H9 (cell line): ENCODE measurements around the gene FPGT. TPM values are rescaled to one million over a fixed set of nuclear protein-coding genes. Genes with fewer than 3 reads are reported as not detected.

ENCODE experiments used
- DNase-seq: peaks from one replicate; pipeline ENCODE4 v3.0.0-alpha.2; 2017
- H2AFZ ChIP-seq: one replicate; pipeline ENCODE4 v1.6.1; 2013; ENCODE audit warnings: mild to moderate bottlenecking, low read length, control low read depth, moderate library complexity
- H2AK5ac ChIP-seq: 2 replicates; pipeline ENCODE4 v1.6.1; 2013; ENCODE audit warnings: low read length, control low read depth, mixed read lengths; ENCODE audit not compliant: insufficient read length
- H2BK120ac ChIP-seq: one replicate; pipeline ENCODE4 v1.6.1; 2013; ENCODE audit warnings: low read depth, mild to moderate bottlenecking, low read length, control low read depth, inconsistent platforms; ENCODE audit not compliant: poor library complexity, severe bottlenecking
- H2BK12ac ChIP-seq: 2 replicates; pipeline ENCODE4 v1.6.1; 2013; ENCODE audit warnings: low read length, control low read depth, mixed read lengths, low read depth; ENCODE audit not compliant: insufficient read length
- H2BK15ac ChIP-seq: 2 replicates; pipeline ENCODE4 v1.6.1; 2013; ENCODE audit warnings: low read depth, low read length, control low read depth
- H2BK20ac ChIP-seq: one replicate; pipeline ENCODE4 v1.6.1; 2013; ENCODE audit warnings: low read depth, mild to moderate bottlenecking, low read length, control low read depth, inconsistent platforms; ENCODE audit not compliant: poor library complexity, severe bottlenecking
- H2BK5ac ChIP-seq: 2 replicates; pipeline ENCODE4 v1.6.1; 2013; ENCODE audit warnings: low read length, control low read depth, mixed read lengths; ENCODE audit not compliant: insufficient read length
- H3K14ac ChIP-seq: 2 replicates; pipeline ENCODE4 v1.6.1; 2013; ENCODE audit warnings: low read length, control low read depth; ENCODE audit not compliant: insufficient read depth
- H3K18ac ChIP-seq: 2 replicates; pipeline ENCODE4 v1.6.1; 2013; ENCODE audit warnings: low read depth, mild to moderate bottlenecking, mixed read lengths, low read length, control low read depth; ENCODE audit not compliant: insufficient read length
- H3K23ac ChIP-seq: 2 replicates; pipeline ENCODE4 v1.6.1; 2013; ENCODE audit warnings: low read length, control low read depth, mixed read lengths, low read depth; ENCODE audit not compliant: insufficient read length
- H3K23me2 ChIP-seq: 2 replicates; pipeline ENCODE4 v1.6.1; 2013; ENCODE audit warnings: low read depth, mild to moderate bottlenecking, mixed read lengths, low read length, control low read depth; ENCODE audit not compliant: insufficient read length, poor library complexity, severe bottlenecking
- H3K27ac ChIP-seq: 2 replicates; pipeline ENCODE4 v1.5.1; 2013; ENCODE audit warnings: low read length, control low read depth, mixed read lengths, low read depth; ENCODE audit not compliant: insufficient read length
- H3K27me3 ChIP-seq: 2 replicates; pipeline ENCODE4 v1.6.1; 2013; ENCODE audit warnings: low read length, control low read depth, inconsistent platforms; ENCODE audit not compliant: insufficient read depth
- H3K4ac ChIP-seq: 2 replicates; pipeline ENCODE4 v1.6.1; 2013; ENCODE audit warnings: low read depth, mild to moderate bottlenecking, control low read depth, inconsistent platforms, low read length, moderate library complexity
- H3K4me1 ChIP-seq: 2 replicates; pipeline ENCODE4 v1.6.1; 2013; ENCODE audit warnings: low read length, control low read depth, inconsistent platforms; ENCODE audit not compliant: insufficient read depth
- H3K4me2 ChIP-seq: 2 replicates; pipeline ENCODE4 v1.6.1; 2013; ENCODE audit warnings: low read length, control low read depth, mixed read lengths; ENCODE audit not compliant: insufficient read length, insufficient read depth
- H3K56ac ChIP-seq: 2 replicates; pipeline ENCODE4 v1.6.1; 2013; ENCODE audit warnings: low read depth, mild to moderate bottlenecking, mixed read lengths, low read length, control low read depth; ENCODE audit not compliant: insufficient read length
- H3K79me1 ChIP-seq: 2 replicates; pipeline ENCODE4 v1.6.1; 2013; ENCODE audit warnings: low read depth, mild to moderate bottlenecking, moderate library complexity, low read length, control low read depth, inconsistent platforms; ENCODE audit not compliant: insufficient read depth, poor library complexity, severe bottlenecking
- H3K79me2 ChIP-seq: 2 replicates; pipeline ENCODE4 v1.6.1; 2013; ENCODE audit warnings: low read length, control low read depth, inconsistent platforms; ENCODE audit not compliant: insufficient read depth
- H3K9ac ChIP-seq: 2 replicates; pipeline ENCODE4 v1.6.1; 2013; ENCODE audit warnings: low read length, control low read depth, mixed read lengths; ENCODE audit not compliant: insufficient read length; ENCODE audit errors: extremely low read depth
- H3K9me3 ChIP-seq: one replicate; pipeline ENCODE4 v1.6.1; 2013; ENCODE audit warnings: low read depth, low read length, inconsistent platforms; ENCODE audit not compliant: control insufficient read depth
- H3T11ph ChIP-seq: one replicate; pipeline ENCODE4 v1.6.1; 2013; ENCODE audit warnings: mild to moderate bottlenecking, low read length, control low read depth, inconsistent platforms
- H4K20me1 ChIP-seq: one replicate; pipeline ENCODE4 v1.6.1; 2013; ENCODE audit not compliant: control insufficient read depth, insufficient read length, insufficient read depth
- H4K5ac ChIP-seq: 2 replicates; pipeline ENCODE4 v1.6.1; 2013; ENCODE audit warnings: low read depth, mild to moderate bottlenecking, mixed read lengths, low read length, control low read depth; ENCODE audit not compliant: insufficient read length
- H4K8ac ChIP-seq: replicated peaks from 2 replicates; pipeline ENCODE4 v1.6.1; 2013; ENCODE audit warnings: low read length, control low read depth, mixed read lengths, low read depth; ENCODE audit not compliant: insufficient read length
- H4K91ac ChIP-seq: 2 replicates; pipeline ENCODE4 v1.6.1; 2013; ENCODE audit warnings: low read depth, mild to moderate bottlenecking, moderate library complexity, mixed read lengths, low read length, control low read depth; ENCODE audit not compliant: insufficient read length
- H3K27ac Mint-ChIP-seq, 3 experiments: 2 replicates in 2 of 3; 3 replicates in 1 of 3; pipeline ENCODE4 v1.8.0; 2020 to 2021; ENCODE audit warnings: mixed read lengths in 3 of 3, mild to moderate bottlenecking in 1 of 3, moderate library complexity in 1 of 3
- H3K27me3 Mint-ChIP-seq: 2 replicates; pipeline ENCODE4 v1.8.0; 2021; ENCODE audit warnings: low read depth, mild to moderate bottlenecking, moderate library complexity, mixed read lengths
- H3K36me3 Mint-ChIP-seq, 3 experiments: 2 replicates in 2 of 3; 3 replicates in 1 of 3; pipeline ENCODE4 v1.8.0; 2020 to 2021; ENCODE audit warnings: low read depth in 3 of 3, mixed read lengths in 3 of 3; ENCODE audit not compliant: insufficient read depth in 1 of 3
- H3K4me1 Mint-ChIP-seq, 2 experiments: 2 replicates each; pipeline ENCODE4 v1.8.0; 2020; ENCODE audit warnings: mixed read lengths in 2 of 2
- H3K4me3 Mint-ChIP-seq, 2 experiments: 2 replicates in 1 of 2; 3 replicates in 1 of 2; pipeline ENCODE4 v1.8.0; 2020 to 2021; ENCODE audit warnings: mild to moderate bottlenecking in 2 of 2, mixed read lengths in 2 of 2, moderate library complexity in 1 of 2
- H3K9me3 Mint-ChIP-seq, 2 experiments: 2 replicates in 1 of 2; 3 replicates in 1 of 2; pipeline ENCODE4 v1.8.0; 2020; ENCODE audit warnings: mild to moderate bottlenecking in 2 of 2, mixed read lengths in 2 of 2, moderate library complexity in 1 of 2
- WGBS: extraction: QIAGEN DNeasy Blood & Tissue Kit; methylation state at CpG from one replicate; pipeline ENCODE4 v1.1.7; 2013; ENCODE audit warnings: missing lambda C conversion rate, low lambda C conversion rate, mixed read lengths; ENCODE audit not compliant: insufficient read length; ENCODE audit errors: extremely low coverage; 5-methylcytosine and 5-hydroxymethylcytosine counted together
- total RNA-seq: library from RNA; stranded (reverse); gene quantifications from 2 replicates; pipeline ENCODE4 v1.2.1, GENCODE V29; 2021
- TF ChIP-seq, protein P1 (sequence below): fragments of 200-600 bp; sonication (generic); conservative IDR thresholded peaks from 3 replicates; pipeline ENCODE4 v1.8.0; 2021; ENCODE audit warnings: antibody characterized with exemption, mild to moderate bottlenecking

The FPGT gene
- total RNA-seq, 1 experiment from 2014 or later, result 5.2 TPM

DNA sequence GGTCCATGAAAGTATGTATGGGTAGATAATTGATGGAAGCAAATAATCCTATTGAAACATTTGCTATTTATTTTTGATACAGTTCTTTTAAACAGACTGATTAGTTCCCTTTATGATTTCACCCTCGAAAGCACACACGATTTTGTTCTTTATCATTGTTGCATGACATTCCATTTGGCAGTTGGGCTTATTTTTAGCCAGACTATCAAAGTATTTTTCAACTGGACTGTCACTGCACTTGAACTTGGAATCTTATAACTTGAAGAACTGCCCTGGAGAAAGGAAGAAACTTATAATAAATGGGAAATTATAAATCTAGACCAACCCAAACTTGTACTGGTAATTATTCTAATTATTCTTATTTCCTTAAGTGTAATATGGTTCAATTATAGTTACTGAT lies 37.1 kb downstream of the FPGT start, which contains the start of gene TNNI3K:
Gene TNNI3K, plus strand, starts transcription at position 235 of the 400 bp plus-strand sequence. Its CDS starts 65 bp downstream, at position 300.
- Histone ChIP-seq H3K18ac (no peak within 1 kb of the TSS), H3K14ac (no peak within 1 kb of the TSS), H4K8ac (no peak within 1 kb of the TSS), H3K56ac (no peak within 1 kb of the TSS), H2AK5ac (no peak within 1 kb of the TSS), H3K23me2 (no peaks in the 10 kb centered on the region), H3K4ac (no peak within 1 kb of the TSS), H2AFZ (no peak within 1 kb of the TSS), H3K9me3 (no peaks in the 10 kb centered on the region), H2BK12ac (no peak within 1 kb of the TSS), H3T11ph (no peak within 1 kb of the TSS), H3K4me2 (no peak within 1 kb of the TSS), H3K9ac (no peak within 1 kb of the TSS), H2BK15ac (no peak within 1 kb of the TSS), H4K20me1 (no peaks in the 10 kb centered on the region), H3K79me2 (no peaks in the 10 kb centered on the region), H4K91ac (no peak within 1 kb of the TSS), H2BK20ac (no peak within 1 kb of the TSS), H3K79me1 (no peaks in the 10 kb centered on the region), H3K4me1 (no peaks in the 10 kb centered on the region), H4K5ac (no peak within 1 kb of the TSS), H2BK120ac (no peak within 1 kb of the TSS), H3K27ac (no peak within 1 kb of the TSS), H2BK5ac (no peak within 1 kb of the TSS), H3K27me3 (no peaks in the 10 kb centered on the region), H3K23ac (no peak within 1 kb of the TSS)
- DNase-seq, result no peak
- H3K4me1 Mint-ChIP-seq, result no peaks in the 10 kb centered on the region
- no CpG with 5 or more reads among the region's 2 CpGs for WGBS
- no peaks in the 10 kb centered on the region for H3K9me3 Mint-ChIP-seq
- no peak within 1 kb of the TSS for H3K27ac Mint-ChIP-seq
- H3K27me3 Mint-ChIP-seq, result peaks cover 6% of the 10 kb centered on the region
- no peak within 1 kb of the TSS for H3K4me3 Mint-ChIP-seq
- TF ChIP-seq, protein P1, sequence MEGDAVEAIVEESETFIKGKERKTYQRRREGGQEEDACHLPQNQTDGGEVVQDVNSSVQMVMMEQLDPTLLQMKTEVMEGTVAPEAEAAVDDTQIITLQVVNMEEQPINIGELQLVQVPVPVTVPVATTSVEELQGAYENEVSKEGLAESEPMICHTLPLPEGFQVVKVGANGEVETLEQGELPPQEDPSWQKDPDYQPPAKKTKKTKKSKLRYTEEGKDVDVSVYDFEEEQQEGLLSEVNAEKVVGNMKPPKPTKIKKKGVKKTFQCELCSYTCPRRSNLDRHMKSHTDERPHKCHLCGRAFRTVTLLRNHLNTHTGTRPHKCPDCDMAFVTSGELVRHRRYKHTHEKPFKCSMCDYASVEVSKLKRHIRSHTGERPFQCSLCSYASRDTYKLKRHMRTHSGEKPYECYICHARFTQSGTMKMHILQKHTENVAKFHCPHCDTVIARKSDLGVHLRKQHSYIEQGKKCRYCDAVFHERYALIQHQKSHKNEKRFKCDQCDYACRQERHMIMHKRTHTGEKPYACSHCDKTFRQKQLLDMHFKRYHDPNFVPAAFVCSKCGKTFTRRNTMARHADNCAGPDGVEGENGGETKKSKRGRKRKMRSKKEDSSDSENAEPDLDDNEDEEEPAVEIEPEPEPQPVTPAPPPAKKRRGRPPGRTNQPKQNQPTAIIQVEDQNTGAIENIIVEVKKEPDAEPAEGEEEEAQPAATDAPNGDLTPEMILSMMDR, result no peak
- no peaks in the 10 kb centered on the region for H3K36me3 Mint-ChIP-seq
